ENCODE measurements around the gene NBR1. TPM values are rescaled to one million over a fixed set of nuclear protein-coding genes. Genes with fewer than 3 reads are reported as not detected.
"Not testable (repeated sequence)": the region's sequence is repeated elsewhere in the genome, so short reads cannot be mapped to it uniquely, and the experiment has no call there.

NBR1 gene
- total RNA-seq, 2 donors from 2014 or later, result 92.1 to 101 TPM

DNA sequence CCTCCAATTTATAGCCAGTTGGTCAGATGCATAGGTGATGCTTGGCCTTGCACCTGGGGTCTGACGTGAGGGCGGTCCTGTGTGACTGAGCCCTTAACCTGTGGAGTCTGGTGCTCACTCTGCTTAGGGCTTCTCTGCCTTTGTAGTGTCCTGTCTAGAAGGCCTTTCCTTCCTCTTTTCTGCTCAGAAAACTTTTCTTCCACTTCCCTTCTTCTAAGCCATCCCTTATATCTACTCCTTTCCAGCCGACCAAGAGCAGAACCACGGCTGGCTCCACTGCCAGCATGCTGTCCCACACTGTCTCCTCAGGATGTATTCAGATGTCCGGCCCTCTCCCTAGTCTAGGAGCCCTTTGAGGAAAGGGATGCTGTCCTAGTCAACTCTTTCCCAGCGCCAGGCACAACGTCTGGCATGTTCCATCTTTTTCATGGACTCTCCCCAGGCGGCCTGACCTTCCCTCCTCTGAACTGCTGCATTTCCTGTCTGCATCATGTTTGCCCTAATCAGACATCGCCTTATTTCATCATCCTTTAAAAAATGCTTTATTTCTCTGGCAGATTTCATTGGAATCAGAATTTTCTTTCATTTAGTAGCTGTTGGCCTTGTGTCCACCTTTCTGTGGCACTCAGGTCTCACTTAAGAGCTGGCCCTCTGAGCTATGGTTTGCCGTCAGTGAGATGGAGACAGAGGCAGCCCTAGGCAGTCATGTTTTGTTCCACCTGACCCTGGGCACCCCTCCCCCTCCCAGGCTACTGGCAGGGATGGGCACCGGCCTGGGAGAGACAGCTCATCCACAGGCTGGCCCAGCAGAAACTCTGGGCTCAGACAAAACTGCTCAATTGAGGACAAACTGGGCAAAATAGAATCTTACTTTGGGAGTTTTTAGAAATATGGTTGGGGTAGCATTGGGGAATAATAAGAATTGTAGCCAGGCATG is 30.4 kb upstream of the NBR1 start:
- H3K27me3 ChIP-seq (replicated peaks; ENCODE audit: insufficient read depth), result no peaks in the 10 kb centered on the region
- no peak overlapping the region for H3K4me3 ChIP-seq
- H3K9me3 ChIP-seq, result no peaks in the 10 kb centered on the region
- H3K27ac ChIP-seq, result no peak overlapping the region
- TF ChIP-seq, protein P1, sequence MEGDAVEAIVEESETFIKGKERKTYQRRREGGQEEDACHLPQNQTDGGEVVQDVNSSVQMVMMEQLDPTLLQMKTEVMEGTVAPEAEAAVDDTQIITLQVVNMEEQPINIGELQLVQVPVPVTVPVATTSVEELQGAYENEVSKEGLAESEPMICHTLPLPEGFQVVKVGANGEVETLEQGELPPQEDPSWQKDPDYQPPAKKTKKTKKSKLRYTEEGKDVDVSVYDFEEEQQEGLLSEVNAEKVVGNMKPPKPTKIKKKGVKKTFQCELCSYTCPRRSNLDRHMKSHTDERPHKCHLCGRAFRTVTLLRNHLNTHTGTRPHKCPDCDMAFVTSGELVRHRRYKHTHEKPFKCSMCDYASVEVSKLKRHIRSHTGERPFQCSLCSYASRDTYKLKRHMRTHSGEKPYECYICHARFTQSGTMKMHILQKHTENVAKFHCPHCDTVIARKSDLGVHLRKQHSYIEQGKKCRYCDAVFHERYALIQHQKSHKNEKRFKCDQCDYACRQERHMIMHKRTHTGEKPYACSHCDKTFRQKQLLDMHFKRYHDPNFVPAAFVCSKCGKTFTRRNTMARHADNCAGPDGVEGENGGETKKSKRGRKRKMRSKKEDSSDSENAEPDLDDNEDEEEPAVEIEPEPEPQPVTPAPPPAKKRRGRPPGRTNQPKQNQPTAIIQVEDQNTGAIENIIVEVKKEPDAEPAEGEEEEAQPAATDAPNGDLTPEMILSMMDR (IDR thresholded peaks at IDR 0.05), result no peak
- ATAC-seq (ENCODE audit: insufficient number of reproducible peaks, low FRiP score, low read depth) (no peak), DNase-seq (ENCODE audit: low spot score) (no peak)
- H3K36me3 ChIP-seq, result no peaks in the 10 kb centered on the region
- H3K4me1 ChIP-seq (ENCODE audit: control insufficient read depth in 1 of 2, low read depth in 2 of 2), result no peaks in the 10 kb centered on the region

DNA sequence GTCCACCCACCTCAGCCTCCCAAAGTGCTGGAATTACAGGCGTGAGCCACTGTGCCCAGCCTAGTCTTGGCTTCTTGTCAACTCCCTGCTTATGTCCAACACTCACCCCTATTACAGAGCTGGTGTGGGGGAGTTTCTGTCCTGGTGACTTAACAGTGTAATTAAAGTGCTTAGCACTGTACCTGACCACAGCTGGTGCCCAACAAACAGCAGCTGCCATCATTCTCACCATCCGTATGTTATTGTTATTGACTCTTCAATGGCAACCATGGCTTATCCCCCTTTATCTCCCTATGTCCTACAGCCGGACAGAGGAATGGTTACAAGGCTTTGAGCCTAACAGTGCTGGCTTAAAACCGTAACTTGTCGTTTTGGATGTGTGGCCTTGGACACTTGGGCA is 28.9 kb upstream of the NBR1 start:
- Histone ChIP-seq H3K4me3 (no peak overlapping the region), H3K27me3 (replicated peaks; ENCODE audit: insufficient read depth) (no peaks in the 10 kb centered on the region), H3K36me3 (no peaks in the 10 kb centered on the region), H3K27ac (no peak overlapping the region), H3K4me1 (ENCODE audit: control insufficient read depth in 1 of 2, low read depth in 2 of 2) (no peaks in the 10 kb centered on the region), H3K9me3 (no peaks in the 10 kb centered on the region)
- DNase-seq (ENCODE audit: low spot score) (no peak), ATAC-seq (ENCODE audit: insufficient number of reproducible peaks, low FRiP score, low read depth) (no peak)
- TF ChIP-seq, protein P1 (IDR thresholded peaks at IDR 0.05), result no peak

DNA sequence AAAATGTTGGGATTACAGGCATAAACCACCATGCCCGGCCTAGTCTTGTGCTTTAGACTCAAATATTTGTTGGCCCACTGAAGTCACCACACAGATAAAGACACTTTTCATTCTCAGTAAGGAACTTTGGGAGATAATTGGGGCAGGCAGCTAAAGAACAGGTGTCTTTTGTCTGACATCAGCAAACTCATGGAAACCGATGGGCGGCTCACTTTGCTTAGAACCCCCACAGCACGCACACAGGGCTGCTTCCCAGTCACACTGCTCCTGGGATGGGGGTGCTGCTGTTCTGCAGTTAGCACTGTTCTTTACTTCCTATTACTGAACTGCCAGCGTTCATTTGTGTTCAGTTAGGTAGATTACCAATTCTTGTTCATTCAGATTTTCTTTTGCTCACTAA is 27.8 kb upstream of the NBR1 start:
- ATAC-seq (ENCODE audit: insufficient number of reproducible peaks, low FRiP score, low read depth), result no peak

DNA sequence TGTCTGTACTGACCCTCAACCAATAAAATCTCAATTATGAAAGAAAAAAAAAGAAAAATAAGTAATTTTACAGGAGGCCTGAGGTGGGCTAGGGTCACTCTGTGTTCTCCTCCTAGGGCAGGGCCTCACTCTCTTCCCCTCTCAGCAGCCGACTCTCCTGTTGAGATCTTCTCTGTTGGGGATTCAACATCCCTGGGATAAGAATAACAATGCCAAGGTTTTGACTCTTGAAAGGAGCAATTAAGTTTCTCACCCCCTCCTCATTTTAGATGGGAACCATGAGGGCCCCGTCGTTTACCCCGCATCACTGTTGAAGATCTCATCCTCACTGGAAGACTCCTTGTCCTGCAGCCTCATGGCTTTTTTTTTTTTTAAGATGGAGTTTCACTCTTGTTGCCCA is 24.4 kb upstream of the NBR1 start:
- DNase-seq (ENCODE audit: low spot score) (no peak), ATAC-seq (ENCODE audit: insufficient number of reproducible peaks, low FRiP score, low read depth) (no peak)
- no peaks in the 10 kb centered on the region for H3K36me3 ChIP-seq
- H3K27me3 ChIP-seq (replicated peaks; ENCODE audit: insufficient read depth), result no peaks in the 10 kb centered on the region
- no peaks in the 10 kb centered on the region for H3K4me1 ChIP-seq (ENCODE audit: control insufficient read depth in 1 of 2, low read depth in 2 of 2)
- H3K4me3 ChIP-seq, result no peak overlapping the region
- H3K27ac ChIP-seq, result no peak overlapping the region
- no peaks in the 10 kb centered on the region for H3K9me3 ChIP-seq
- TF ChIP-seq, protein P1 (IDR thresholded peaks at IDR 0.05), result no peak

More for the DNA sequence above, 27.8 kb upstream of the NBR1 start:
- Histone ChIP-seq H3K27ac (no peak overlapping the region), H3K9me3 (no peaks in the 10 kb centered on the region), H3K27me3 (replicated peaks; ENCODE audit: insufficient read depth) (no peaks in the 10 kb centered on the region), H3K4me1 (ENCODE audit: control insufficient read depth in 1 of 2, low read depth in 2 of 2) (no peaks in the 10 kb centered on the region), H3K4me3 (no peak overlapping the region), H3K36me3 (no peaks in the 10 kb centered on the region)
- TF ChIP-seq, protein P1 (IDR thresholded peaks at IDR 0.05), result no peak
- DNase-seq (ENCODE audit: low spot score), result no peak

DNA sequence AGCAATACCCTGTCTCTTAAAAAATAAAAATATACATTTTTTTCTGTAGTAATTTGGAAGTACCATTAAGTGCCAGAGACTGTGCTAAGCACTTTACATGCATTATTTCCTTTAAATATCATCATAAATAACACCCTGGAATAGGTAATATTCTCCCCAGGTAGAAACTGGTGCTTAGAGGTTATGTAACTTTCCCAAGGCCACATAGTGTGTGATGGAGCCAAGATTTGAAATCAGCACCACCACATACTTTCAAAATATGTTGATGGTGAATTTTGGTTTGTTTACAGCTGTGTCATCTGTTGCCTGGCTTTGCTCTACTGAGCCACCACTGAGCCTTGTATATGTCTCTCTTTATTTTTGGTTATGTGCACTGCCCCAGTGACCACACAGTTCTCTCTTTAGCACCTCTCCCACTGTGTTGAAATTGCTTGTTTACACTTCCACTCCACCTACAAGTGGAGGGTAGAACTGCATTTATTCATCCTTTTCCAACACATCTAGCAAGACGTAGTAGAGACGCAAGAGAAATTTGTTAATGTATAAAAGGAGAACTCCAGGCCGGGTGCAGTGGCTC is 19.0 kb upstream of the NBR1 start:
- ATAC-seq (ENCODE audit: insufficient number of reproducible peaks, low FRiP score, low read depth) (no peak), DNase-seq (ENCODE audit: low spot score) (no peak)
- Histone ChIP-seq H3K4me3 (no peak overlapping the region), H3K27ac (no peak overlapping the region), H3K9me3 (no peaks in the 10 kb centered on the region), H3K4me1 (ENCODE audit: control insufficient read depth in 1 of 2, low read depth in 2 of 2) (no peaks in the 10 kb centered on the region), H3K27me3 (replicated peaks; ENCODE audit: insufficient read depth) (no peaks in the 10 kb centered on the region), H3K36me3 (no peaks in the 10 kb centered on the region)
- TF ChIP-seq, protein P1 (IDR thresholded peaks at IDR 0.05), result no peak

DNA sequence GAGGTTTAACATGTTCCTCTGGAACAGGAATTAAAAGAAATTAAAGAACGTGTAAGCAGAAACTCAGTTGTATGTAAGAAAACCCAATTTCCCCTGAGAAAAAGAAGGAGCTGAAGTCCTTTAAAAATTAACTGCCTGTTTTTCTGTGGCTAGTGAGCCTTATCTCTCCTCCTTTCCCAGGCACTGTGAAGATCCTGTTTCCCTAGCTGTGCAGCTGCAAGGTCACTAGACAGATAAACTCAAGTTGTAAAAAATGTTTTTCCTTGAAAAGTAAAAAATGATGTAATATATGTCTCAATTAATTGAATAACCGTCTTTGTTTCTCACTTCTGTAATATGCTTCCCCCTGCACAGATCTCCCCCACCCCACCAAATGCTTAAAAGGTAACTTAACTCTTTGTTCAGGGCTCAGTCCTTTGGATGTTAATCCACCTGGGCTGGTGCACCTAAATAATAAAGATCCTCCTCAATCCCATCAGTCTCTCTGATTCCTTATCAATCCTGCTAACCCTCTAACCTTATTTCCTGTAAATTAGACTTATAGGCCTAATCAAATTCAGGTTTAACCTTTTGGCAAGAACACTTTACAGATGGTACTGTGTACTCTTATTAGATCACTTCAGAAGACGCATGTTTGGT is 17.7 kb upstream of the NBR1 start:
- H3K4me1 ChIP-seq (ENCODE audit: control insufficient read depth in 1 of 2, low read depth in 2 of 2); H3K9me3 ChIP-seq; ATAC-seq (ENCODE audit: insufficient number of reproducible peaks, low FRiP score, low read depth); H3K36me3 ChIP-seq; H3K27ac ChIP-seq; H3K4me3 ChIP-seq; H3K27me3 ChIP-seq (replicated peaks; ENCODE audit: insufficient read depth); DNase-seq (ENCODE audit: low spot score): not testable (repeated sequence)

Measured in thoracic aorta (tissue), 2 donors.